GM18907 (cell line): ENCODE results near the gene C1QA.
"Not testable (repeated sequence)": the region's sequence is repeated elsewhere in the genome, so short reads cannot be mapped to it uniquely, and the experiment has no call there.

Experiments used
- ATAC-seq: cut with Tn5 transposase; IDR thresholded peaks from one replicate; pipeline ENCODE4 v1.9.1; 2021; ENCODE audit warnings: mild to moderate bottlenecking, moderate library complexity; ENCODE audit not compliant: unreplicated experiment

The C1QA gene

DNA sequence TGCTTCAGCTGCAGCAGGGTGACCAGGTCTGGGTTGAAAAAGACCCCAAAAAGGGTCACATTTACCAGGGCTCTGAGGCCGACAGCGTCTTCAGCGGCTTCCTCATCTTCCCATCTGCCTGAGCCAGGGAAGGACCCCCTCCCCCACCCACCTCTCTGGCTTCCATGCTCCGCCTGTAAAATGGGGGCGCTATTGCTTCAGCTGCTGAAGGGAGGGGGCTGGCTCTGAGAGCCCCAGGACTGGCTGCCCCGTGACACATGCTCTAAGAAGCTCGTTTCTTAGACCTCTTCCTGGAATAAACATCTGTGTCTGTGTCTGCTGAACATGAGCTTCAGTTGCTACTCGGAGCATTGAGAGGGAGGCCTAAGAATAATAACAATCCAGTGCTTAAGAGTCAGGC, 2.9 kb downstream of the C1QA start:
- no peak for ATAC-seq

DNA sequence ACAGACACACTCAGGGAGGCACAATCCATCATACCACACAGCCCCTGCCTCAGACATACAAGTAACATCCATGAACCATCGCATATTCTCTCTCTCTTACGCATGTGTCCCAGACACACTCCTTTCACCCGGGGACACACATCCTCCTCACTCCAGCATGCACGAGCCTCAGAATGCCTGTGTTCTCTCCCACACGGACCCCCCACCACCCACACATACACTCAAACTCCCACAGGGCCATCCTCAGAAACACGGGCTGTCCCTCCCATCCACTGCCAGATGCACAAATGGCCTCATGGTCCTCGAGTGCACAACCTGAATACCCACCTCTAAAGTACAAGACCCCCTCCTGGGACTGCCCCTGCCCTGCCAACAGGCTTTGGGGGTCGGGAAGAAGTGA, 4.8 kb downstream of the C1QA start:
- ATAC-seq, result no peak

DNA sequence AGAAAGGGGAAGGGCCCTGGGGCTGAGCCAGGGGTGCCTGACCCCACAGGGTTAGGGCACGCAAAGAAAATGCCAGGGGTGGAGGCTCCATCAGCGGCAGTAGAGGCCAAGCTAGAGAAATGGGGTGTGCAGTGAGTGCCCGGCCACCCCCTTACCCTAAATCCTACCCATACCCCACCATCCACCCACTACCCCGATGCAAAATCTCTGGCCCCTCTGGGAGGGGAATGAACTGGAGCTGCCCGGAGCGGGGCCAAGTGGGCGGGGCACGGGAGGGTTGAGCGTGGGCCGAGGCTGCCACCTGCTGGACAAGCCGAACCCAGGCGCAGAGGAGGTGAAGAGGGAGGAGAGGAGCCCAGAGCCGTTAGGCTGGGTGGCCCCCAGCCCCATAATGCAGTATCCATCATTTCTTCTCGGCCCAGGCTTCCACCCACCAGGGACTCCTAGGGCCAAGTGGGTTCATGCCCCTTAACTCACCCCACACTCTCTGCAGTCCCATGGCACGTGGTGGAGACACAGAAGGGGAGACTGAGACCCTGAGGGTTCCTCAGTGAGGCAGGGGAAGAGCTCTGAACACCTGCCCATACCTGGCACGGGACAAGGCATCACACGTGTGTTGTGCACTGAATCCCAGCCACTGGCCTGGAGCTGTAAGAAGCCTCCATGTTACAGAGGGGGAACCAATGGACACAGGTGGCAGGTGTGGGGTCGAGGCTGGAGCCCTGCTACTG, 5.6 kb downstream of the C1QA start:
- ATAC-seq, result no peak

DNA sequence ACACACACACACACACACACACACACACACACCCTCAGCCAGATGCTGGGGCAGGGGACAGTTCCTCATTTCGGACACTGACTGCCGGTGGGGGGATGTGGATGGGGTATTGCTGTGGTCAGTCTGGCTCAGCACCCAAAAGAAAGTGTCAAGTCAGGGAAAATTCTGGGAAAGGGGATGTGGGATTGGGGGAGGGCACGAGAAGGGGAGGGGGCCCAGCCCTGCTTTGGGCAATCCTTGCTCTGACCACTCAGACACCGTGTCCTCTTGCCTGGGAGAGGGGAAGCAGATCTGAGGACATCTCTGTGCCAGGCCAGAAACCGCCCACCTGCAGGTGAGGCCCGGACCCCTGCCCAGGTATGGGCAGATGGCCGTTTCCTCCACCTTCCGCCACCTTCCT, 7.0 kb downstream of the C1QA start, which contains the start of gene C1QC:
TSS of gene C1QC (plus strand) at position 253 of the 400 bp plus-strand sequence. CDS start 391 bp downstream, outside the sequence.
- ATAC-seq, result no peak

DNA sequence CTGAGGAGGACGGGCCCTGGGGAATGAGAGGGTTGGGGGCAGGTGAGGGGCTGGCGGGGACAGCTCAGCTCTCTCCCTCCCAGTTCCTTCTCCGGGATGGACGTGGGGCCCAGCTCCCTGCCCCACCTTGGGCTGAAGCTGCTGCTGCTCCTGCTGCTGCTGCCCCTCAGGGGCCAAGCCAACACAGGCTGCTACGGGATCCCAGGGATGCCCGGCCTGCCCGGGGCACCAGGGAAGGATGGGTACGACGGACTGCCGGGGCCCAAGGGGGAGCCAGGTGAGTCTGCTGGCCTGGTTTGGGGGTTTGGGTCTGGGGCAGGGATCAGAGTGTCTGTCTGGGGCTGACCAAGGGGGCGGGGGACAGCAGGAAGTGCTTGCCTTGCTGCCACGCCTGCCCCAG, 7.5 kb downstream of the C1QA start:
- ATAC-seq, result no peak

DNA sequence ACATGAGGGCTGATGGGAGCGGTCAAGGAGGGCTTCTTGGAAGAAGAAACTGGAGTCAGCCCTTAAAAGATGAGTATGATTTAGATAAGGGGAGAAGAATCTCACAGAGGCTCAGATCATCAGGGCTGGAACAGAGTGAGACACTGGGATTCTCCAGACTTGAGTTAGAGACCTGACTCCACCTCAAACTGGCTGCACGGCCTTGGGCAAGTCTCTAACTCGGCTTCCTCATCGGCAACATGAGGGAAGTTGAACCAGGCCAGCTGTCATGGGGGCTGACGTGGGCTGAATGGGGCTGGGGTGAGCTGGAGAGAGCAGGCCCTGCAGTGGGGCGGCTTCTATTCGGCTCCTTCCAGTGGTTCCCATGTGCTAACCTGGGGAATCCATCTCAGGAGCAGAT, 9.5 kb downstream of the C1QA start:
- no peak for ATAC-seq

DNA sequence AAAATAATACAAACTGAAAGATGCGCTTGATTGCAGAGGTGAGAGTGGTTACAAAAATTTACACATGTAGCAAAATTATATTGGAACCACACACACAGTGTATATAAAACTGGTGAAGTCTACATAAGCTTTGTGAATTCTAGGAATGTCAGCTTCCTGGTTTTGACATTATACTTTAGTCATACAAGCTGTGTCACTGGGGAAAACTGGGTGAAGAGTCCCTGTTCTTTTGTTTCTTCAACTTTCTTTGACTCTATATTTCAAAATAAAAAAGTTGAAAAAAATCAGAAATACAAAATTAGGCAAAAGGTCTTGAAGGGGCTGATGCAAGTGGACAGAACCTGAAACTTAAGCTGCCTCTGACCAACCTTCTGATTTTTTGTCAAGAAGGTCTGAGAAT, 10.0 kb downstream of the C1QA start:
- ATAC-seq, result no peak

DNA sequence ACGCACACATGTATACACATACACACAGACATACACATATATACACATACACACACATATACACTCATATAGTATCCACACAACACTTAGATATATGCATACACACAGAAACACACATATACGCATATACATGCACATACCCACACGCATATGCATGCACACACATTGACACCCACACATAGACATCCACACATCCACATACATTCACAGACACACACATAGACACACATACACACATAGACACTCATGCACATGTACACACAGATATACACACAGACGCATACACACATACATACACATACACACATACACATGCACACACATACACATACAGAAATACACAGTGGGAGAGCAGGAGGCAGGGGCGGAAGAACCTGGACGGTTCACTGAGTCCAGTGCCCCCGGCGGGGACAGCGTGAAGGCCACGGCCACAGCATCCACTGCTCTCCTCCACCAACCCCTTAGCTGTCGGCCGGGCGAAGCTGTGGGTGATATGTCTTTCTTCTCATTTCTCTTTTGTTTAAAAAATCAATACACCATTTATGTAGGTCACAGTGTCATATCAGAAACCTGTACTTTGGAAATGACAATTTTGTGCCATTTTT, 13.8 kb downstream of the C1QA start:
- ATAC-seq, result no peak

DNA sequence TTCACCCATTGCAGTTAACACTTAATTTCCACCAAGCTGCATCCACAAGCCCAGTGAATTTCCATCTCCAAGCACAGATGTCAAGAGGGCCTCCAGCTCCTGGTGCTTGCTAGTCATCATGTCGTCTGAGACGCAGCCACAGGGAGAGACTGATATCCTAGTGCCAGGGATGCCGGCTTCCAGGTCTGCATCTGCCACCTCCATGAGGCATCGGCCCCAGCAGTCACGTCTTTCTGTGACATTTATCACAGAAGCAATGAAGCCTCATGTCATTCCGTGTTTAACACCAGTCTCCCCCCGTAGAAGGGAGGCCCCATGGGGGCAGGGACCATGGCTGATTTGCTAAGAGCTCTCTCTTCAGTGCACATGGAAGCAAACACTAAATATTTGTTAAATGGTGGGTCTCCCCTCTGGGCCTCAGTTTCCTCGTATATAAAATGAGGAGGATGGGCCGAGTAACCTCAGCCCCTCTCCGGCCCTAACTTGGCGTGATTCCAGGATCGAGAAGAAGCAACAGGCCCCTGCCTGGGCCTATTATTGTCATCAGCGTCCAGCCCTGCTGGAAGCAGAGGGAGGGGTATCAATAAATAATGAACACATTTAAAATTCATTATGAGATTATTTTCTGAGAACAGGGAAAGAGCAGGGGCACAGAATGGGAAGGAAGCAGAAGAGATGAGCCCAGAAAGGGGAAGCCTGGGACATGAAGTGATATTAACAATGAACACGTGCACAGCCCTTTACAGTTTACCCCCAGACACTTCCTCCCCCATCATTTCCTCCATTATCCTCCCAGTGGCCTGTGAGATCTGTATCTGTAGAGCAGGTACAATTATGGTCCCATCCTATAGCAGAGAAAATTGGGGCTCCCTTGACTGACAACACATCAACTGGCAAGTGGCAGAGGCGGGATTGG, 15.8 kb downstream of the C1QA start:
- no peak for ATAC-seq

DNA sequence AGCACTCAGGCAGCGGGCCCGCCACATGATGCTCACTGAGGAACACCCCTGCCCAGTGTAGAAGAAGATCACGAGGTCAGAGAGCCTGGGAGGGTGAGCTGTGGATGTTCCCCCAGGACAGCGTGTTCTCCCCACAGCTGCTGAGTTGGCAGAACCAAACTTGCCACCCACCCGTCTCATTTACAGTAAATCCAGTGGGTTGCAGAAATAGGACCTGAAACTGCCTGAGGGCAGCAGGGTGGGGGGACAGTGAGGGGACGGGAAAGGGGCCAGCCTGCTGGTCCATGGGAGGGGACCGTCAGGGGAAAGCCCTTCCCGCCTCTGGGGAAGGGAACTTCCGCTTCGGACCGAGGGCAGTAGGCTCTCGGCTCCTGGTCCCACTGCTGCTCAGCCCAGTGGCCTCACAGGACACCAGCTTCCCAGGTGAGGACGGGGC, 16.5 kb downstream of the C1QA start, which contains the start of gene C1QB:
TSS of gene C1QB (plus strand) at position 356 of the 436 bp plus-strand sequence. CDS start 6,227 bp downstream, outside the sequence.
- no peak for ATAC-seq

DNA sequence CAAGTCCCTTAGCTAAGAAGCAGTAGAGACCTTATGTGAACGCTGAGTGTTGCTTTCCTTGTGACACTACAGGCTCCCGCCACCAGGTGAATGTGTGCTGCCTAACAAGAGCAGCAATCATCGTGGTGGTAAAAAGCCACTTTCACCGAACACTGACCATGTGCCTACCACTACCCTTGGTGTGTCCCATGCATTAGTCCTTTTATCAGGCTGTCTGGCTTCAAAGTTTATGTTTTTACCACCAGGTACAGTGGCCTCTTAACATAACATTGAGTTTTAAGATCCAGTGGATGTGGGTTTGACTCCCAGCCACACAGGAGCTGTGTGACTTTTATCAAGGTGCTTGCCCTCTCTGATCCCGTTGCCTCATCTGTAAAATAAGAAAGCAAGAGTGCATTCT, 18.3 kb downstream of the C1QA start:
- ATAC-seq, result no peak

DNA sequence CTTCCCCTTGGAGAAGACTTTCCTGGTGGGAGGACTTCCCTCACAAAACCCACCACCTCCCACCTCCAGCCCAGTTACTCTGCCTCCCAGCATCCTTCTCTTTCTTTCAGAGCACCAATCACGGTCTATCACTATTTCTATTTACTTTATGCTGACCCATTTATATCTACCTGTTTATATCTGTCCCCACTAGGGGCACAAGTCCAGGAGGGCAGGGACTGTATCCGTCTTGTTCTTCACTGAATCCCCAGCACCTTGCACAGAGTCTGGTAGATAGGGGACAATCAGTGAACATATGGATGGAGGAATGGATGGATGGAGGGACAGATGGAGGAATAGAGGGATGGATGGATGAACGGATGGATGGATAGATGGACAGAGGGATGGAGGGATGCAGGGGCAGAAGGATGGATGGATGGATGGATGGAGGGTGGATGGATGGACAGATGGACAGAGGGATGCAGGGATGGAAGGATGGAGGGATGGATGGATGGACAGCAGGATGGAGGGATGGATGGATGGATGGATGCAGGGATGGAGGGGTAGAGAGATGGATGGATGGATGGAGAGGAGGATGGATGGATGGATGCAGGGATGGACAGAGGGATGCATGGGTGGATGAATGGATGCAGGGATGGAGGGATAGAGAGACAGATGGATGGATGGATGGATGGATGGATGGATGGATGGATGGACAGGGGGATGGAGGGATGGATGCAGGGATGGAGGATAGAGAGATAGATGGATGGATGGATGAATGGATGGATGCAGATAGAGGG, 22.1 kb downstream of the C1QA start:
- no peak for ATAC-seq

DNA sequence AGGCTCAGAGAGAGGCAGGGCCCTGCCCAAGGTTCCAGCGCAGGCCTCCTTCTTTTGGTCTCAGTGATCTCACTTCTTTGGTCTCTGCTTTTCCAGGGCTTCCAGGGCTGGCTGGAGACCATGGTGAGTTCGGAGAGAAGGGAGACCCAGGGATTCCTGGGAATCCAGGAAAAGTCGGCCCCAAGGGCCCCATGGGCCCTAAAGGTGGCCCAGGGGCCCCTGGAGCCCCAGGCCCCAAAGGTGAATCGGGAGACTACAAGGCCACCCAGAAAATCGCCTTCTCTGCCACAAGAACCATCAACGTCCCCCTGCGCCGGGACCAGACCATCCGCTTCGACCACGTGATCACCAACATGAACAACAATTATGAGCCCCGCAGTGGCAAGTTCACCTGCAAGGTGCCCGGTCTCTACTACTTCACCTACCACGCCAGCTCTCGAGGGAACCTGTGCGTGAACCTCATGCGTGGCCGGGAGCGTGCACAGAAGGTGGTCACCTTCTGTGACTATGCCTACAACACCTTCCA, 24.4 kb downstream of the C1QA start:
- no peak for ATAC-seq

DNA sequence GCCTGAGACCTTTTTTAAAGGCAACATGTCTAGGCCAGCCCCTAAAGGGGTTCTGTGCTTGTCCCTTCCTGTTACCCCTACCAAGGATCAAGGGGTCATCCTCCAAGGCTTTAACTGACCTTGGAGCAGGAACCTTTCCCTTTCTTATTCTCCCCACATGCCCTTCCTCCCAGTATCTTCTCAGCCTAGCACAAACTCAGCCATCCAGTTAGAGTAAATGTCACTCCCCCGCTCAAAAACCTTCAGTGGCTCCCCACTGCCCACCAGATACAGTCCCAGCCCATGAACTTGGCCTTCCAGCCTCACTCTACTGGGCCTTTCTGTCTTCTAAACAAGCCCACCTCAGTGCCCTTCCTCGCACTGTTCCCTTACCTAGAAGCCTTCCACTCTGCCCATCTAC, 25.5 kb downstream of the C1QA start:
- no peak for ATAC-seq

DNA sequence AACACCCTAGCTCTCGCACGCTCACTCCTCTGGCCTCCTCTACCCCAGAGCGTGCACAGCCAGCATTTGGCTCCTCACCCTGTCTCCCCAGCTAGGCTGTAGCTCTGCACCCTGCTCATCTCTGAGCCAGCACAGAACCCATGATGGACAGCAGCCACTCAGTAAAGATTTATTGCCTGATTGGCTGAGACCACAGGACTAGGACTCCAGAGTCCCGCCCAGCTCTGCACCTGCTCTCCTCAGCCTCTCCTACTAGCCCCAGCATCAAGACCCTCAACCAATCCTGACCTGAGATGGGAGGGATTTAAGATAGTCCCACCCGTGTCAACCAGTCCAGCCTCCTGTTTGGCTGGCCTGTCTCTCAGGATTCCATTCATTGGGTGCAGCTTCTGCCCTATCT, 25.9 kb downstream of the C1QA start:
- no peak for ATAC-seq

DNA sequence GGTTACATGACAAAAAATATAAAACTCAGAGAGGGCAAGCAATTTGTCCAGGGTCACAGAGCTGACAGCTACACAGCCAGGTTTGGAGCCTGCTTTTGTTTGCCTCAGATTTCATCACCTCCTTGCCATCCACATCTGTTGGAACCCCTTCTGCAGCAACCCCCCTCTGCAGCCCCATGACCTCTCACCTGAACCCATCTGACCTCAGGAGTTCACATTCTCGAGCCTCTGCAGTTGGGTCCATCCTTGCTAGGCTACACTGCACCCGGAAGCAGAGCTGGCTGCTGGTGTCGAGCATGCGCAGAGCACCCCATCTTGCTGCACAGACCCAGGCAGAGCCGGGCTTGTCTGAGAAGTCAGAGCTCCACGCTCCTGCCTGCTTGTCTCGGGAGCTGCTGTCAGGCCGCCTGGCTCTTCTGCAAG, 26.6 kb downstream of the C1QA start:
- no peak for ATAC-seq

DNA sequence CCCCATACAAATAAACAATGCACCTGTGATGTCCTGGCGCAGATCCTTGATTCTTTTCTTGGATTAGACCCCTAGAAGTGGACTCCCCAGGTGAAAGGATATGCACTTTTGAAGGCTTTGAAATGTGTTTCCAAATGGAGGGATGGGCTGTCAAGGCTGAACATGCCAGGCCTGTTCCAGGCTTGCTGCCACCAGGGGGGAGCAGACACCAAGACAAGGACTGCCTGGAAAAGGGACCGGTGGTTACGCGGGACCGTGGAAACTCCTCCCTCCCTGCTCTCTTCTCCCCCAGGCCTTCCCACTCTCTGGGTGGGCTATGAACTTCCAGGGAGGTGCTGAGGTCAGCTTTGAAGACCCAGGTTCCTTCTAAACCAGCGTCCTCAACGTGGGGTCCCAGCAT, 29.3 kb downstream of the C1QA start:
- no peak for ATAC-seq

DNA sequence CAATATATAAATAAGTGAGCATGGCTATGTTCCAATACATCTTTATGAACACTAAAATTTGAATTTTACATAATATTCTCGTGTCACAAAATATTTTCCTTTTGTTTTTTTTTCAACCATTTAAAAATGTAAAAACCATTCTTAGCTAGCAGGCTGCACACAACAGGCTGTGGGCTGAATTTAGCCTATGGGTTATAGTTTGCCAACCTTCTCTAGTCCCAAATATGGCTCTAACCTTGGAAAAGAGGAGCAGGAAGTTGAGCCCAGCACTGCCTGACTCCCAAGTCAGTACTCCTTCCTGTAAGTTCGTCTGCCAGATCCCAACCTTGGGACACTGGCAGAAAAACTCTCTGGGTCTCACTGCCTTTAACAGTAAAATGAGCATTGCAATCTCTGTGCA, 30.0 kb downstream of the C1QA start:
- ATAC-seq, result no peak

DNA sequence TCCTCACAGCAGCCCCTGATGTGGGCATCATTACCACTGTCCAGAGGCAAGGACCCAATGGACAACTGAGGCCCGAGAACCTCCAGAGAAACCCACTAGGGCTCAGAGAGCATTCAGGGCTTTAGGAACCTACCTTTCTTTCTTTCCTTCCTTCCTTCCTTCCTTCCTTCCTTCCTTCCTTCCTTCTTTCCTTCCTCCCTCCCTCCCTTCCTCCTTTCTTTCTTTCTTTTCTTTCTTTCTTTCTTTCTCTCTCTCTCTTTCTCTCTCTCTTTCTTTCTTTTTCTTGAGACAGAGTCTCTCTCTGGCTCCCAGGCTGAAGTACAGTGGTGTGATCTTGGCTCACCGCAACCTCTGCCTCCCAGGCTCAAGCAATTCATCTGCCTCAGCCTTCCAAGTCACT, 32.4 kb downstream of the C1QA start:
- ATAC-seq, result not testable (repeated sequence)

DNA sequence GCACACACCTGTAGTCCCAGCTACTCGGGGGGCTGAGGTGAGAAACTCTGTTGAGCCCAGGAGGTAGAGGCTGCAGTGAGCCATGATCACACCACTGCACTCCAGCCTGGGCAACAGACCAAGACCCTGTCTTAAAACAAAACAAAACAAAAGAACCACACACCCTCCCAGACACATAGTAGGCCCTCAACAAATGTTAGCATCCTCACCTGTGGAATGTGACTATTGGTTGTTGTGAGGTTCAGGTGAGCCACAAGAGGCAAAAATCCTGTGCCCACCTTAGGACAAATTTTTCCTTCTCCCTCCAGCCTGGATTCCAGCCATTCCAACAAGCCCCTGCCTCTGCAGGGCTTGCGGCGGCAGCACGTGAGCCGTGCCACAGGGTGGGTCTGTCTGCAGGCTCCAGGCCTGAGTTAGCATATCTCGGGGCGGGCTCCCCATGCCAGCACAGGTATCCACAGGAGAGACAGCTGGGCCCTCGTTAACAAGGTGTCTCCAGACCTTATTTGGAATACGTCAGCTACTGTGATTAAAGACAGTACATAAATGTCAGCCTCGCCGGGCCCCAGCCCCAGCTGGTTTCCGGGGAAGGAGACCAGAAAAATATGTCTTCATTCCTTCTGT, 34.0 kb downstream of the C1QA start:
- ATAC-seq, result no peak
